ENCODE measurements around the gene NDUFV1. TPM values are rescaled to one million over a fixed set of nuclear protein-coding genes. Genes with fewer than 3 reads are reported as not detected.
"Not testable (repeated sequence)": the region's sequence is repeated elsewhere in the genome, so short reads cannot be mapped to it uniquely, and the experiment has no call there.

Gene NDUFV1
- total and polyA plus RNA-seq, 8 donors = 82.5 to 281 (median 115) TPM

DNA sequence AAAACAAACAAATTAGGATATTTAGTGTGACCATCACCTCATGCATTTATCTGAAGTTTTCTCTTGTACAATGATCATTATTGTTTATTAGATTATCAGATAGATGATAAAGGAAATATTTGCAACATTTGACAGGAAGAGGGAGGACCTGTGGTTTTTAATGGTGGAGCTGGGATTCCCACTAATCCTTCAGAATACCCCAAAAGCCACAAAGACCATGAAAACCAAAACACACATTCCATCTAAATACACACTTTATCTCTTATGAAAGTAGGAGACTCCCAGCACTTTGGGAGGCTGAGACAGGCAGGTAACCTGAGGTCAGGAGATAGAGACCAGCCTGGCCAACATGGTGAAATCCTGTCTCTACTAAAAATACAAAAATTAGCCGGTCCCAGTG, 7.6 kb upstream of the NDUFV1 start:
- H3K9me3 ChIP-seq = no peaks in the 10 kb centered on the region
- TF ChIP-seq CTCF (IDR thresholded peaks at IDR 0.05) = no peak
- no peak overlapping the region for H3K4me3 ChIP-seq
- intact Hi-C loops (cut with DNase I) = no loop called here
- FAIRE-seq = no peak
- H3K36me3 ChIP-seq = no peaks in the 10 kb centered on the region
- no peaks in the 10 kb centered on the region for H3K27me3 ChIP-seq
- H3K27ac ChIP-seq = no peak overlapping the region
- WGBS, 2 donors = 49 to 56% methylated on average over 1 of the region's 1 CpG
- no peak for DNase-seq
- H3K4me1 ChIP-seq = no peaks in the 10 kb centered on the region
- no peak for ATAC-seq

DNA sequence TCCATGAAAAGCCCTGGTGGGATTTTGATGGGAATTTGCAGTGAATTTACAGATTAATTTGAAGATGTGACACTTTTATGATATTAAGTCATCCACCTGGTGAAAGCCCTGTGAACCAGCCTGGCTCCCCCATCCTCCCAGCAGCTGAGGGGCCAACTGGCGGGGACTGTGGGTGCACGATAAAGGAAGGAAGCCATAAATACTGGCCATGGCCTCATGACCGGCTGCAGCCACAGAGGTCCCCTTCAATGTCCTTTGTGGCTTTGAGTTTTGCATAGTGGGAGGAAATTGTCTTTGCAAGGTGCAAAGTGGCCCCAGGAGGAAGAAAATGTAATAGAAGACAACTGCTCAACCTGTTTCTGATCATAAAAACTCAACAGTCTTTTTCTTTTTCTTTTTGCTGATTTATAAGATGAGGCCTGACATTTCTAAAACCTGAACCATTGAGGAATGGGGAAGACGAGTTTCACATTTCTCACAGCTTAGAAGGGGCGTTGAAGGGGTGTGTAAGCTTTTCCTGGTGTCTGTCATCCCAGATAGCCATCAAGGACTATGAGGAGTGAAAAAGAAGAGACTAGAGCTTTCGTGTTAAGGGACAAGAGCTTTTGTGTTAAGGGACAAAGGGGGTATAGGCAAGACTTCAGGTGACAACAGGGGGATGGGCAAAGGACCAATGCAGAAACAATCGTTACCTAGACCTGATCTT, 6.3 kb upstream of the NDUFV1 start:
- WGBS, 2 donors = 61 to 72% methylated on average over 7 of the region's 7 CpGs

DNA sequence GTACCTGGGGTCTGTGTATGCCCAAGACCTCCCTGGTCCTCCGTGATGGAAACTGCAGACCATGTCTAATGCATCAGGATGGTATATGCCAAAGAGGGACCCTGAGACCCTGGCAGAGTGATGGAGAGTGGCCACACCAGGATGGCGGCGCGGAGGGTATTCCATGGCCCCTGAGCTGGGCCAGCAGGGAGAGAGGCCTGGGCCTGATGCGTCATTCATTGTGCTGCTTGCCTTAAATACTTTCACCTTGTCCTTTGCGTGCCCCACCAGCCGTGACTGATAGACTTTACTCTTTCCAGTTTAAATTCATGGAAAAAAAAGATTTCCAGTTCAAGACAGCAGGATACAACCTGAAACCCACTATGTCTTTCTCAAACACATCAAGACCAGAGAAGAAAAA, 5.6 kb upstream of the NDUFV1 start:
- DNase-seq = no peak

More for the DNA sequence above, 6.3 kb upstream of the NDUFV1 start:
- Histone ChIP-seq H3K9me3 (no peaks in the 10 kb centered on the region), H3K4me1 (no peaks in the 10 kb centered on the region), H3K27ac (no peak overlapping the region), H3K4me3 (no peak overlapping the region), H3K36me3 (no peaks in the 10 kb centered on the region), H3K27me3 (no peaks in the 10 kb centered on the region)
- no peak for FAIRE-seq
- DNase-seq = no peak
- no peak for ATAC-seq
- TF ChIP-seq CTCF (IDR thresholded peaks at IDR 0.05) = no peak
- intact Hi-C loops (cut with DNase I) = no loop called here

GRCh38 chr11:67604119-67604518, 2.6 kb upstream of the NDUFV1 start:
- not testable (repeated sequence) for ATAC-seq, FAIRE-seq
- 48 to 71% methylated on average over 2 of the region's 4 CpGs for WGBS, 2 donors

More for the DNA sequence above, 5.6 kb upstream of the NDUFV1 start:
- Histone ChIP-seq H3K4me1 (peaks cover 0 to 1% (median 0%) of the 10 kb centered on the region in 3 donors), H3K9me3 (no peaks in the 10 kb centered on the region), H3K4me3 (no peak overlapping the region), H3K27me3 (no peaks in the 10 kb centered on the region), H3K36me3 (no peaks in the 10 kb centered on the region), H3K27ac (no peak overlapping the region)
- FAIRE-seq (no peak), ATAC-seq (no peak)
- 90 to 92% methylated on average over 7 of the region's 7 CpGs for WGBS, 2 donors
- no peak for TF ChIP-seq CTCF (IDR thresholded peaks at IDR 0.05)
- intact Hi-C loops (cut with DNase I) = no loop called here

GRCh38 chr11:67604815-67605214, 1.9 kb upstream of the NDUFV1 start:
- TF ChIP-seq CTCF (IDR thresholded peaks at IDR 0.05) = no peak
- H3K36me3 ChIP-seq = peaks cover 0 to 9% (median 0%) of the 10 kb centered on the region in 3 donors
- H3K9me3 ChIP-seq = no peaks in the 10 kb centered on the region
- H3K27ac ChIP-seq = no peak overlapping the region
- peaks cover 0 to 10% (median 0%) of the 10 kb centered on the region in 3 donors for H3K4me1 ChIP-seq
- intact Hi-C loops (cut with DNase I) = loop anchor here in 1 of 3 donors (5.0 kb wide), 1 partner anchor 33 kb away; no protein-coding TSS in a partner anchor
- H3K27me3 ChIP-seq = no peaks in the 10 kb centered on the region
- FAIRE-seq (no peak), DNase-seq (no peak), ATAC-seq (no peak)
- 75 to 80% methylated on average over 2 of the region's 2 CpGs for WGBS, 2 donors
- H3K4me3 ChIP-seq = no peak overlapping the region

More at GRCh38 chr11:67604119-67604518, 2.6 kb upstream of the NDUFV1 start:
- intact Hi-C loops (cut with DNase I); H3K4me3 ChIP-seq; H3K36me3 ChIP-seq; H3K27me3 ChIP-seq; H3K9me3 ChIP-seq; DNase-seq; H3K27ac ChIP-seq: not testable (repeated sequence)
- H3K4me1 ChIP-seq = peaks cover 0 to 10% (median 0%) of the 10 kb centered on the region in 3 donors

Measured in pancreas (tissue), 10 donors.